Measurements from ENCODE around the gene JAK2.
"Not testable (repeated sequence)": the region's sequence is repeated elsewhere in the genome, so short reads cannot be mapped to it uniquely, and the experiment has no call there.

The JAK2 gene

DNA sequence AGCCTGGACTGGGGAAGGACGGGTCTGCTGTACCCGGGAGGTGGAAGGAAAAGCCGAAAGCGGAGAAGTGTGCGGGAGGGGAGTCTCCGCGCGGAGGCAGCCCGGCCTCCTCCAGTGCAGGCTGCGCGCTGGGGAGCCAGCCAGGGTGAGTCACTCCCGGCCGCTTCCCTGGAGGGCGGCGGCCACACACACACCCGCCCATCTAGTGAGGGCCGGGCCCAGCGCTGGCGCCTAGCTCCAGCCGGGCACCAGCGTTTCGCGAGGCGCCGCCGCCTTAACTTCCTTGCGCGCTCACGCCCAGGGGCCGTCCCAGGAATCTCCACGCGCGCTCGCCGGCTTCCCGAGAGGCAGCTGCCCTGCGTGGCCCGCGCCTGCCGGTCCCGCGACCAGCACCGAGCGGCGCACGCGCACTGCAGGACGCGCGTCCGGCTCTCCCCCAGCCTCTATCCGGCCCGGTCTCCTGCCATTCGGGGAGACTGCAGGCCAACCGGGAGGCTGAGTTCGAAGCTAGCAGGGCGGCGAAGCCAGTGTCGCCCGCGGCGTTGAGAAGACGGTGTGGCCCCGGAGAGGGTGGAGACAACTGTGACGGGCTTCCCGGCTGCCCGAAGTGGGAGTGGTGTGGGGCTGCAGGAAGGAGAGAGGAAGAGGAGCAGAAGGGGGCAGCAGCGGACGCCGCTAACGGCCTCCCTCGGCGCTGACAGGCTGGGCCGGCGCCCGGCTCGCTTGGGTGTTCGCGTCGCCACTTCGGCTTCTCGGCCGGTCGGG lies at the start of gene JAK2:
Gene JAK2 (plus strand): TSS at position 652 of the 765 bp plus-strand sequence. CDS start 36,716 bp downstream, outside the sequence.
- peak; percentile 86 to 89 for ATAC-seq

- ATAC-seq, result peak; percentile 33 to 55
Measured at GRCh38 chr9:4936277-4936676, 48.8 kb upstream of the JAK2 start.

DNA sequence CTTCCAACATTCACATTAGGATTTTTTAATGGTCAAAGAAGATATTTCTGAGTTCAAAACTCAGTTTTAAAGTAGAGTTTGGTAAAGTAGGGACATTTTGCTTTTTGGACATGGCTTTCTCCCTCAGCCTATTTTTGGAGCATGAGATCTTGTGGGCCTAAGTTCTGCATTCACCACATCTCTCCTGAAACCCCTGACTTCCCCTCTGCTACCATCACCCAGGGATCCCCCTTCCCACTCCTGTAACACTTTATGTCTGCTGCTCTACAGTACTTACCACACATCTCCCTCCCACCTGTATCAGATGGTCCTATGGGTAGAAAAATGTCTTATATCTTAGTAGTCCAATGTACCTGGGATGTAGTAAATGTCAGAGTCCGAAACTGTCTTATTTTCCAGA lies 48.2 kb upstream of the JAK2 start:
- peak; percentile 58 to 61 for ATAC-seq

- ATAC-seq, result no peak
Measured at GRCh38 chr9:4937446-4937845, 47.6 kb upstream of the JAK2 start.

GRCh38 chr9:4938496-4938895 lies 46.6 kb upstream of the JAK2 start:
- ATAC-seq, result no peak

GRCh38 chr9:4939118-4939561 lies 45.9 kb upstream of the JAK2 start:
- peak; percentile 33 to 48 for ATAC-seq

GRCh38 chr9:4942042-4942691 lies 42.9 kb upstream of the JAK2 start:
- peak in 1 of 2 donors; percentile 24 for ATAC-seq

DNA sequence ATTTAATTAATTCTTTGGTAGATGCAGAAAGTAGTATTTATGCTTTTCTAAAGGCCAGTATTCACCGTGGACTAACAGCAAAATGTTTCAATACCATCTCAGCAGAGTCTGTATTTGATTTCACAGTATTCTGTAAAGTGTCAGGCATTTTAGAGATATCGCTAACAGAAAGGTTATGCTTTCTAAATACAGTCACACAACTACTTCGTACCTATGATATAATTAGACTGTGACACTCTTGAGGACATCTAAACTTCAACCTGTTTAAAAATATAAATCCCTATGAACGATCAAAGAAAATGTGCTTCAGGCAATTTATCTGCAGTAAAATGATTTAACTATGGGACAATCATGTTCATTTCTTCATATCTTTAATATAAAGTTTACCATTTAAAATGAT lies 41.7 kb upstream of the JAK2 start:
- no peak for ATAC-seq

- ATAC-seq, result not testable (repeated sequence)
Measured at GRCh38 chr9:4944431-4945211, 40.5 kb upstream of the JAK2 start.

DNA sequence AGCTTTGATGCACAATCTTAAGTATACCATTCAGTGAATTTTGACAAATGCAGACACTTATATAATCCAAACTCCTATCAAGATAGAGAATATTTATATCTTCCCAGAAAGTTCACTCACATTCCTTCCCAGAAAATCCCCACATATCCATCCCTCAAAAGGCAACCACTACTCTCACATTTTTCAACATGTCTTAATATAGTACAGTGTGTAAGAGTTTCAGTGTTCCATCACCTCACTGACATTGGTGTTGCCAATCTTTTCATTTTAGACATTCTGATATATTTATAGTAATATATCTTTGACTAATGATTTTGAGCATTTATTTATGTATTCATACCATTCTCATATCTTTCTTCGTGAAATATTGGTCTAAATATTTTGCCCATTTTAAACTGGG lies 38.1 kb upstream of the JAK2 start:
- ATAC-seq, result no peak

GRCh38 chr9:4955836-4956235 lies 29.2 kb upstream of the JAK2 start:
- ATAC-seq, result no peak

- no peak for ATAC-seq
Measured at GRCh38 chr9:4959031-4959430, 26.0 kb upstream of the JAK2 start.

DNA sequence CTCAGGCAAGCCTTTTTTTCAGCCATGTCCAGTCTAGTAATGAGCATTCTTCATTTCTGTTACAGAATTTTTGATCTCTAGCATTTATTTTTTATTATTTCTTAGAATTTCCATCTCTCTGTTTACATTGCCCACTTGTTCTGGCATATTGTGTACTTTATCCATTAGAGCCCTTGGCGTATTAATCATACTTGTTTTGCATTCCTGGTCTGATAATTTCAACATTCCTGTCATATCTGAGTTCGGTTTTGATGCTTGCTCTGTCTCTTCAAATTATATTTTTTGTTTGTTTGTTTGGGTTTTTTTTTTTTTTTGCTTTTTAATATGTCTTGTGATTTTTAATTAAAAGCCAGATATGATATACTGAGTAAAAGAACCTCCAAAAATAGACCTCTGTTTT lies 23.0 kb upstream of the JAK2 start:
- ATAC-seq, result no peak

DNA sequence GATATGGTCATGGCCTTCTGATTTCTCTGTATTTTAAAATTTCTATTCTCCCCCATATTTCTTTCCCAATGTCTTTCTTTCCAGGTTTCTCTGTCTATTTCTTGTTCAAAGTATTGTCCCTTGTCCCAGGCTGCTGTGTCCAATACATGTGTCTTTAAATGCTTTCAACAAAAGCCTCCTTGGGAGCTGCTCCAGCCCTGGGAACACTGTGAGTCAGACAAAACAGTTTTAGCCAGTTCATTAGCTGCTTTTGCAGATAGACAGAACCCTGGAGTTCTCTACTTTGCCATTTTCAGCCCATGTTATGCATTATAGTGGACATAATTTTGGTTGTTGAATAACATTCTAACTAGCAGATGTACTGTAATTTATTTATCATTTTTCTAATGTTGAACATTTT lies 20.5 kb upstream of the JAK2 start:
- no peak for ATAC-seq

GRCh38 chr9:4965174-4965821 lies 19.8 kb upstream of the JAK2 start:
- no peak for ATAC-seq

- no peak for ATAC-seq
Measured at GRCh38 chr9:4967523-4967922, 17.5 kb upstream of the JAK2 start.

DNA sequence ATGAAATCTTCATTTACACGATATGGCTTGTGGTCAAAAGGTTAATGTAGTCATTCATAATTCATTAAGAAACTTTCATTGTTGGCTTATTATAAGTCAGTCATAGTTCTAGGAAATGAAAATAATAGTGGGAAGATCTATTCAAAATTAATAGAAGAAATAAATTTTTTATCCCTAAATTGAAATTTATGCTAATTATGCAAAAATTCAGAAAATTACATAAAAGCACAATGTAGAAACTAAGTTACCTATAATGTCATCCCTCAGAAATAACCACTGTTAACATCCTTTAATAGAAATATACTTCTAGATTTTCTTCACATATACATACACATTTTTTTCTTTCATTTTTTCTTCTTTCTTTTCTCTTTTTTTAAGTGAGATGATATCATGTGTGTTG lies 15.9 kb upstream of the JAK2 start:
- ATAC-seq, result no peak

GRCh38 chr9:4970970-4971641 lies 14.0 kb upstream of the JAK2 start:
- peak; percentile 82 for ATAC-seq

GRCh38 chr9:4973246-4973645 lies 11.8 kb upstream of the JAK2 start:
- no peak for ATAC-seq

DNA sequence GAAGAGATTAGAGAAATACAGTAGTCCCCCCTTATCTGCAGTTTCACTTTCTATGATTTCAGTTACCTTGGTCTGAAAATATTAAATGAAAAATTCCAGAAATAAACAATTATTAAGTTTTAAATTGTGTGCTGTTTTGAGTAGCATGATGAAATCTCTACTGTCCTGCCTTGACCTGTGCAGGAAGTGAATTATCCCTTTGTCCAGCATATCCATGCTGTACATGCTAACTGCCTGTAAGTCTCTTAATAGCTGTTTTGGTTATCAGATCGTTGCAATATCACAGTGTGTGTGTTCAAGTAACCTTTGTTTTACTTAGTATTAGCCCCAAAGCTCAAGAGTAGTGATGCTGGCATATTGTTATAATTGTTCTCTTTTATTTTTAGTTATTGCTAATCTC lies 11.2 kb upstream of the JAK2 start:
- ATAC-seq, result no peak

GRCh38 chr9:4979239-4979638 lies 5.8 kb upstream of the JAK2 start:
- ATAC-seq, result no peak

- peak; percentile 26 to 40 for ATAC-seq
Measured at GRCh38 chr9:4980086-4980727, 4.9 kb upstream of the JAK2 start.
